ENCODE results near the gene MINAR1. TPM values are rescaled to one million over a fixed set of nuclear protein-coding genes. Genes with fewer than 3 reads are reported as not detected.

Gene MINAR1
- total RNA-seq, 1 donor from 2014 or later, result 1.4 TPM

DNA sequence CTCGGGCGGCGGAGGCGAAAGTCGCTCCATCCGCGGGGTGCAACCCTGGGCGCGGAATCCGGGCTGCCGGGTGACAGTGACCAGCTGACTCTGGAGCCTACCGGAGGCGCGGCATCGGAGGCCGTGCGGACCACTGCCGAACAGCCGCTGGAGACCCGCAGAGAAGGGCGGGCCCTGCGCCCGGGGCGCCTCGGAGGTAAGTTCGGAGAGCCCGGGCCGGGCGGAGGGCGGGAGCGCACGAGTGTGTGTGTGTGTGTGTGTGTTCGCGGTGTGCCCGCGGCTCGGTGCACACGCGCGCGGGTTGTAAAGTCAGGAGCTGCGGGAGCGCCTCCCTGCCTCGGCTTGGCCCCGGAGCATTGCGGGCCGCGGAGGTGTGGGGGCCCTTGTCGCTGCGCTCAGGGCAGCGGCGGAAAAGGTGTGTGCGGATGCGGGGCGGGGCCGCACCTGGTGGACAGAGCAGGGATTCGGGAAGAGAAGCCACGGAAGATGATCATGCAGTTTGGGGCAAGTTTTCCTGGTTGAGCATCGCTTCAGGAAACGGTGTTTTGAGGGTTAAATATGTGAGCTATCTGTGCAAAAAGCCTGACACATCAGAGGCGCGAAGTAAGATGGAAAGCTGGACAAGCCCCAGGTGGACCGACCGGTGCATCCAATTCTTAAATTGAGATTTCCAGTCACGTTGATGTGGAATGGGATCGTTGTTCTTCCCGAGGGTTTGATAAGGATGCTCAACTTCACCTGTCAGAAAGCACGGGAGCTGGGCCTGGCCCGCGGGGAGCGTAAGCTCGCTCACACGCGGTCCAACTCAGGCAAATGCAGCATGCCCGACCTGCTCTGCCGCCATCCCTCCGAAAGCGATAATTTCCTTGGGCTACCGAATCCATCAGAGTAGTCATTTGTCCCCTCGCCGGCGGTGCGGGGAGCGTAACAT, 474 bp downstream of the MINAR1 start:
- no peak for DNase-seq (ENCODE audit: low read depth)
- H3K4me3 ChIP-seq (ENCODE audit: low read depth, low read length), result peak overlapping the region; percentile 33
- TF ChIP-seq, protein P1, sequence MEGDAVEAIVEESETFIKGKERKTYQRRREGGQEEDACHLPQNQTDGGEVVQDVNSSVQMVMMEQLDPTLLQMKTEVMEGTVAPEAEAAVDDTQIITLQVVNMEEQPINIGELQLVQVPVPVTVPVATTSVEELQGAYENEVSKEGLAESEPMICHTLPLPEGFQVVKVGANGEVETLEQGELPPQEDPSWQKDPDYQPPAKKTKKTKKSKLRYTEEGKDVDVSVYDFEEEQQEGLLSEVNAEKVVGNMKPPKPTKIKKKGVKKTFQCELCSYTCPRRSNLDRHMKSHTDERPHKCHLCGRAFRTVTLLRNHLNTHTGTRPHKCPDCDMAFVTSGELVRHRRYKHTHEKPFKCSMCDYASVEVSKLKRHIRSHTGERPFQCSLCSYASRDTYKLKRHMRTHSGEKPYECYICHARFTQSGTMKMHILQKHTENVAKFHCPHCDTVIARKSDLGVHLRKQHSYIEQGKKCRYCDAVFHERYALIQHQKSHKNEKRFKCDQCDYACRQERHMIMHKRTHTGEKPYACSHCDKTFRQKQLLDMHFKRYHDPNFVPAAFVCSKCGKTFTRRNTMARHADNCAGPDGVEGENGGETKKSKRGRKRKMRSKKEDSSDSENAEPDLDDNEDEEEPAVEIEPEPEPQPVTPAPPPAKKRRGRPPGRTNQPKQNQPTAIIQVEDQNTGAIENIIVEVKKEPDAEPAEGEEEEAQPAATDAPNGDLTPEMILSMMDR (conservative IDR thresholded peaks at IDR 0.05; ENCODE audit: low read depth, low read length), result no peak

DNA sequence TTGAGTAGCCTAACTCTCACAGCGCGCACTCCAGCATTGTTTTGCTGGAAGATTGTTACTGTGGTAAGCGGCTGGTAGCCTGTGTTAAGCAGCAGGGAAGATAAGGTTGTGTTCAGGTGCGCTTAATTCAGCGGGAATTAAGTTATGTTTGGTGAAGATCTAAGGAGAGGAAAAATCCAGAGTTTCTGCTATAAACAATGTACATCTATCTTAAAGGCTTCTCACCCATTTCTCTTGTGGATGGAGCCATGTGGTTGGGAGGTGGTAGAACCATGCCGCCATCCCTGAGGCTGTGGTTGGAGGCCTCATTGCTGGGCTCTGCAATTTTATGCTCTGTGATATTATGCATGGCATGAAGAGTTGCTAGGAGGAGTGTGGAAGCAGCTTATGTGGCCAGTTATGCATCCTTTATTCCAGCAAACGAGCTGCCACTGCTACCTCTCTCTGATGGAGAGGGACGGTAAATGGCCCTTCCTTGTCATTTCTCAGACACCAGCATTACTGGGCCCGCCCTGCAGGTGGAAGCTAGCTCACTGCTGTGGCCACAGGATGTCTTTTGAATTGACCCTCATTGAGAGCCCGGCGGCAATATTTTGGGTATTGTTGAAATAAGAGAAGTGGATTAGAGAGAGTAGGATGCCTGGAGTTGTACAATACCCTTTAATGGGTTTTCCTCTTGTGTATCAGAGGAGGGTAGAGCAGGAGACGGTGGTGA, 1.3 kb downstream of the MINAR1 start:
- no peak overlapping the region for H3K4me3 ChIP-seq (ENCODE audit: low read depth, low read length)
- TF ChIP-seq, protein P1 (conservative IDR thresholded peaks at IDR 0.05; ENCODE audit: low read depth, low read length), result no peak
- no peak for DNase-seq (ENCODE audit: low read depth)

DNA sequence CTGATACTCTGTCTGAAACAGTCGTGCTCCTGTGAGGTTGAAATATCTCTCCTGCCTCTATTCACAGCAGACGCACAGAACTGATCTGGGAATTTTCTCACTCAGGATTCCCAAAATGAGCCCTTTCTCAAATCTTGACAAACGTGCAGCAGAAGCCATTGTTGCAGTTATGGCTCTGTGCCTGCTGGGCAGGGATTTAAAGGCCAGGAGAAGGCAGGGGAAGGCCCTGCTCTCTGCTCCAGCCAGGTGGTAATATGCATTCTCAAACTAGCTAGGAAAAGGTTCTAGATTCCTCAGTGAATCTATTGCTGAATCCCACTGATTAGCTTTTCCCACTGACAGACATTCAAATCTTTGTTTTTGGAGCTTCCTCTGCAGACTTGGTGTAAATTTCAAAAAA, 2.2 kb downstream of the MINAR1 start:
- H3K4me3 ChIP-seq (ENCODE audit: low read depth, low read length), result no peak overlapping the region
- no peak for DNase-seq (ENCODE audit: low read depth)
- TF ChIP-seq, protein P1 (conservative IDR thresholded peaks at IDR 0.05; ENCODE audit: low read depth, low read length), result no peak

DNA sequence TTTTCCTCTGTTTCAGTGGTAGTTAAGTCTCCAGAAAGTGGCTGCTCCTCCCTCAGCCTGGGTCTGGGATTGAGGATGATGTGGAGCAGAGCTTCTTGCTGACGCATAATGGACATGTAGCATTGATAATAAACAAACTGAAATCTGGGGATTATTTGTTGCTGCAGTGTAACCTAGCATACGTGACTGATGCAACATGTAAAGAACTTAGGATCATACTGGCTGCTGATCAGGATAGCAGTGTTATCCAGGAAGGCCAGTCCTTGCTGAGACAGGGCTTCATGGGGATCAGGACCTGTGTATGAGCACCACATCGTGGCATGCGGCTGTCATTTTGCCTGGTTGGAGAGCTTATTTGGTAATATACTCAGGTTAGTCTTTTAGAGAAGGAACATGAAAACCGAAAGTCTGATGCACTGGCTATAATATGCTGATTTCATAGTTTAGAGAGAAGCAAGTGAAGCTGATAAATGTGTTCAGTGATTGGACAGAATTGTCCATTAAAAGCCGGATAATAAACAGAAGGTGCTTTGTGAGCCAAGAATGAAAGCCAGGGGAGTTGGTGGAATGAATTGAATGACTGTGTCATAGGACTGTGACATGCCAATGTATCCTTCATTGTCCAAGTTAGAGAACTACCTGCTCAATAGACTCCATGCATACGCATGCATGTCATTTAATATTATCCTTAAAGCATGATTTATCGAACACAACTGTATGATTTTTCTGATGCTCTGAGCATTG, 4.1 kb downstream of the MINAR1 start:
- DNase-seq (ENCODE audit: low read depth), result no peak
- TF ChIP-seq, protein P1 (conservative IDR thresholded peaks at IDR 0.05; ENCODE audit: low read depth, low read length), result no peak

DNA sequence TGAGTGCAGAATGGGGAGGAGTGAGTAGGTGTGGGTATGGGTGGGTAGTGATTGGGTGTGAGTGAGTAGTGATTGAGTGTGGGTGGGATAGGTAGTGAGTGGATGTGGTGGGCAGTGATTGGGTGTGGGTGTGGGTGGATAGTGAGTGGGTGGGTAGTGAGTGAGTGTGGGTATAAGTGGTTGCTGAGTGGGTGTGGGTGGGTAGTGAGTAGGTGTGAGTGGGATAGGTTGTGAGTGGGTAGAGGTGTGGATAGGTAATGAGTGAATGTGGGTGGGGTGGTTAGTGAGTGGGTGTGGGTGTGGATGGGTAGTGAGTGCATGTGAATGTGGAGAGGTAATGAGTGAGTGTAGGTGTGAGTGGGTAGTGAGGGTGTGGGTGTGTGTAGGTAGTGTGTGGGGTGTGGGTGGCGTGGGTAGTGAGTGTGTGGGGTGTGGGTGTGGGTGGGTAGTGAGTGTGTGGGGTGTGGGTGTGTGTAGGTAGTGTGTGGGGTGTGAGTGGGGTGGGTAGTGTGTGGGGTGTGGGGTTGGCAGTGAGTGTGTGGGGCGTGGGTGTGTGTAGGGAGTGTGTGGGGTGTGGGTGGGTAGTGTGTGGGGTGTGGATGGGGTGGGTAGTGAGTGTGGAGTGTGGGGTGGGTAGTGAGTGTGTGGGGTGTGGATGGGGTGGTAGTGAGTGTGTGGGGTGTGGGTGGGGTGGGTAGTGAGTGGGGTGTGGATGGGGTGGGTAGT, 5.3 kb downstream of the MINAR1 start:
- no peak overlapping the region for H3K4me3 ChIP-seq (ENCODE audit: low read depth, low read length)
- TF ChIP-seq, protein P1 (conservative IDR thresholded peaks at IDR 0.05; ENCODE audit: low read depth, low read length), result no peak

More for the DNA sequence above, 4.1 kb downstream of the MINAR1 start:
- no peak overlapping the region for H3K4me3 ChIP-seq (ENCODE audit: low read depth, low read length)

DNA sequence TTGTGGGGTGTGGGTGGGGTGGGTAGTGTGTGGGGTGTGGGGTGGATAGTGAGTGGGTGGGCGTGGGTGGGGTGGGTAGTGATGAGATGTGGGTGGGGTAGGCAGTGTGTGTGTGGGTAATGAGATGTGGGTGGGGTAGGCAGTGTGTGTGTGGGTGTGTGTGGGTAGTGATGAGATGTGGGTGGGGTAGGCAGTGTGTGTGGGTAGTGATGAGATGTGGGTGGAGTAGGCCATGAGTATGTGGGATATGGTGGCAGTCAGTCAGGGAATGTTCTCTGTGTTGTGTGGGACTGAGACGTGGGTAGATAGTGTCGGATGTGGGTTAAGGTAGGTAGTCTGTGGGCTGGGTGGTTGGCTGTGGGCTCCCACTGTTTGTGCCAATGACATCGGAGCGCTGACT, 7.1 kb downstream of the MINAR1 start:
- TF ChIP-seq, protein P1 (conservative IDR thresholded peaks at IDR 0.05; ENCODE audit: low read depth, low read length), result no peak
- H3K4me3 ChIP-seq (ENCODE audit: low read depth, low read length), result no peak overlapping the region
- DNase-seq (ENCODE audit: low read depth), result no peak

More for the DNA sequence above, 5.3 kb downstream of the MINAR1 start:
- no peak for DNase-seq (ENCODE audit: low read depth)
